Testis (tissue), 3 donors: Measurements from ENCODE around the gene MAP2K5. TPM values are rescaled to one million over a fixed set of nuclear protein-coding genes. Genes with fewer than 3 reads are reported as not detected.
A peak's percentile ranks its signal among the peaks of the same experiment; 100 is the strongest.

Experiments
- DNase-seq: peaks from one replicate; pipeline ENCODE4 v3.0.0-alpha.2; 2019
- H3K27ac ChIP-seq, 2 donors: fragments of 200-600 bp; sonication (generic); one replicate each; pipeline ENCODE4 v1.5.1; 2019
- H3K27me3 ChIP-seq: fragments of 200-600 bp; sonication (generic); one replicate; pipeline ENCODE4 v1.5.1; 2019
- H3K36me3 ChIP-seq: fragments of 200-600 bp; sonication (generic); one replicate; pipeline ENCODE4 v1.5.1; 2017; ENCODE audit warnings: low read depth; ENCODE audit errors: missing control alignments
- H3K4me1 ChIP-seq: fragments of 200-600 bp; sonication (generic); one replicate; pipeline ENCODE4 v1.5.1; 2019
- H3K4me3 ChIP-seq, 2 donors: fragments of 200-600 bp; sonication (generic); one replicate each; pipeline ENCODE4 v1.5.1; 2017 to 2019
- H3K9me3 ChIP-seq: fragments of 200-600 bp; sonication (generic); one replicate; pipeline ENCODE4 v1.5.1; 2017
- CTCF ChIP-seq, 3 experiments: fragments of 450-650 bp in 2 of 3; fragments of 200-600 bp in 1 of 3; sonication (generic) in 1 of 3; IDR thresholded peaks; one replicate each; pipeline ENCODE4 v1.5.1; 2016 to 2019; ENCODE audit warnings: antibody characterized with exemption in 3 of 3, mild to moderate bottlenecking in 2 of 3, moderate library complexity in 1 of 3
- POLR2A ChIP-seq: fragments of 450-650 bp; IDR thresholded peaks from one replicate; pipeline ENCODE4 v1.6.1; 2017; ENCODE audit warnings: antibody characterized with exemption, mild to moderate bottlenecking, moderate library complexity
- WGBS, 2 donors: methylation state at CpG; one replicate each; pipeline ENCODE4 v1.1.5; 2018; 5-methylcytosine and 5-hydroxymethylcytosine counted together
- intact Hi-C: fragments of 100-400 bp; cut with DNase I; formaldehyde crosslinking; loops from one replicate; pipeline ENCODE4 v1.15.1; 2023; ENCODE audit warnings: low total_unique reads
- polyA plus RNA-seq: library from polyadenylated mRNA; stranded (reverse); fragments of 350-450 nt; fragmentation: Illumina TruSeq; extraction: RNeasy Lipid Tissue Mini Kit (QIAGEN cat#74804); gene quantifications from one replicate; pipeline ENCODE4 v1.2.3, GENCODE V29; 2014; ENCODE audit warnings: low read depth, low replicate concordance; ENCODE audit not compliant: insufficient read depth
- total RNA-seq, 2 donors: library from RNA; depleted of rRNA; stranded (reverse); fragments of >200 nt; gene quantifications; one replicate each; pipeline ENCODE4 v1.2.3, GENCODE V29; 2016

The MAP2K5 gene
- total and polyA plus RNA-seq, 3 donors from 2014 or later: 28.0 to 34.3 (median 31.2) TPM

DNA sequence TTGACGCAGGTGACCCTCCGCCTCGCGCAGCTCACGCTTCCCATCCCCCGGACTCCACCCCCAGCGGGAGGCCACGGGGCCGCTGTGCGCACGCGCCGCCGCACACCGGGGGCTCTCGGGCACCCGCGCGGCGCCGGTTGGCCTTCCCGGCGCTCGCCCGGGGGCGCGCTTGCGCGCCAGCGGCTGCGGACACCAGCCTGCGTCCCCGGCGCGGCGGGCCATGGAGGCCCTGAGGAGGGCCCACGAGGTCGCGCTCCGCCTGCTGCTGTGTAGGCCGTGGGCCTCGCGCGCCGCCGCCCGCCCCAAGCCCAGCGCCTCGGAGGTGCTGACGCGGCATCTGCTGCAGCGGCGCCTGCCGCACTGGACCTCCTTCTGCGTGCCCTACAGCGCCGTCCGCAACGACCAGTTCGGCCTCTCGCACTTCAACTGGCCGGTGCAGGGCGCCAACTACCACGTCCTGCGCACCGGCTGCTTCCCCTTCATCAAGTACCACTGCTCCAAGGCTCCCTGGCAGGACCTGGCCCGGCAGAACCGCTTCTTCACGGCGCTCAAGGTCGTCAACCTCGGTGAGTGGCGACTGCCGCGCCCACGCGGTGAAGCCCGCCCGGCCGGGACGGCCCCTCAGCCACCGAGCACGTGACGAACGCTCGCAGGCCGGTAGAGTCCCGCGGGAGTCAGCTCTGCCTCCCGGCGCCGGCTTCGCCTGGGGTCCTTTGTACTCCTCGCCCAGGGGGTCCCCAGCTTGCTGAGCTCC is 21.3 kb upstream of the MAP2K5 start, which contains the start of gene C15orf61:
Gene C15orf61, plus strand, starts transcription at position 103 of the 754 bp plus-strand sequence. Its CDS starts 118 bp downstream, at position 221.
- no peaks in the 10 kb centered on the region for H3K9me3 ChIP-seq
- no peaks in the 10 kb centered on the region for H3K27me3 ChIP-seq
- intact Hi-C loops: loop anchor here (10.0 kb wide), 1 partner anchor 314 kb away; no protein-coding TSS in a partner anchor
- peak within 1 kb of the TSS; percentile 83 to 88 for H3K4me3 ChIP-seq
- peak within 1 kb of the TSS; percentile 97 to 98 for H3K27ac ChIP-seq
- 0% methylated on average over 30 to 65 of the region's 94 CpGs for whole genome bisulfite sequencing, 2 donors
- DNase-seq: peak; percentile 85
- TF ChIP-seq CTCF (IDR thresholded peaks at IDR 0.05) (no peak), POLR2A (no peak)
- peaks cover 8% of the 10 kb centered on the region for H3K4me1 ChIP-seq
- H3K36me3 ChIP-seq: no peaks in the 10 kb centered on the region

DNA sequence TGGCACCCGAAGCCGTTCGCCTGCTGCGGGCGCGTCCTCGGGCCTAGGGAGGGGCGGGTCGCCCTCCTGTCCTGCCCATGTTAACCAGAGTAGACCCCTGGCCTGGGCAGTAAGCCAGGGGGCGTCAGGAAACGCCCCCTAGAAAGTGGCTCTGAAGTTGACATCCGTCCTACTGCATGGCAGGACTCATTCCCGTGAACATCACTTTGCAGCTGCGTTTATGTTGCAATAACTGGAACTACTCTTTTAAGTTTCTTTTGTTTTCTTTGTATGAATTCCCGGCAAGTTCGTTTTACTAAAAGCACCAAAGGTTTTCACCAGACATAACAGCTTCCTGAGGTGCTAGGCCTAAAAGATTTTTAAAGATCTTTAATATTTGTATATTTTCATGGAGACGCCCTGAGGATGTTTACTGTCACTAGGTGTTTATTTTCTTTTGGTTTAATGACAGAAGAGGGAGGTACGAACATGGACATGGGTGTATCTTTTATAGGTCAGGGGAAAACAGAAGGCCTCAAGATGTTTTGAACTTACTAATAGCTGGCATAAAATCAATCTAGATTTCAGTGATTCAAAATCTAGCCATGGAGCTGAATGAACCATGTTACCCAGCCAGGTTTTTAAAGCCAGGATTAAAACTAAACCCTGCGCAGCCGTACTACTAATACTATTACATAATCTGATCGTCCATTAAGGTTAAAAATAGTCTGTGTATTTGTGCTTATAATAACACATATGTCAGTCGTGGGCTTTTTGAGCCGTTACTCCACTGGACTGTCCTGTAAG is 20.5 kb upstream of the MAP2K5 start:
- no peaks in the 10 kb centered on the region for H3K9me3 ChIP-seq
- H3K27me3 ChIP-seq: no peaks in the 10 kb centered on the region
- H3K4me1 ChIP-seq: peaks cover 8% of the 10 kb centered on the region
- no peaks in the 10 kb centered on the region for H3K36me3 ChIP-seq
- intact Hi-C loops: loop anchor here (10.0 kb wide), 1 partner anchor 313 kb away; no protein-coding TSS in a partner anchor
- TF ChIP-seq CTCF (IDR thresholded peaks at IDR 0.05): no peak
- TF ChIP-seq POLR2A: no peak
- peak overlapping the region; percentile 97 to 98 for H3K27ac ChIP-seq
- DNase-seq: no peak
- H3K4me3 ChIP-seq: peak overlapping the region; percentile 83 to 88
- WGBS, 2 donors: 0% methylated on average over 14 to 23 of the region's 23 CpGs

GRCh38 chr15:67523330-67523729 is 19.2 kb upstream of the MAP2K5 start:
- Histone ChIP-seq H3K27ac (no peak overlapping the region), H3K4me1 (peaks cover 8% of the 10 kb centered on the region), H3K27me3 (no peaks in the 10 kb centered on the region), H3K9me3 (no peaks in the 10 kb centered on the region), H3K36me3 (no peaks in the 10 kb centered on the region), H3K4me3 (no peak overlapping the region)
- intact Hi-C loops: loop anchor here (10.0 kb wide), 1 partner anchor 311 kb away; no protein-coding TSS in a partner anchor
- WGBS, 2 donors: 70 to 82% methylated on average over 1 of the region's 1 CpG
- TF ChIP-seq CTCF (IDR thresholded peaks at IDR 0.05): no peak
- DNase-seq: no peak

- H3K4me3 ChIP-seq: no peak overlapping the region
- H3K27ac ChIP-seq: no peak overlapping the region
- H3K36me3 ChIP-seq: no peaks in the 10 kb centered on the region
- intact Hi-C loops: loop anchor here (10.0 kb wide), 1 partner anchor 311 kb away; no protein-coding TSS in a partner anchor
- TF ChIP-seq POLR2A: no peak
- TF ChIP-seq CTCF (IDR thresholded peaks at IDR 0.05): no peak
- H3K27me3 ChIP-seq: no peaks in the 10 kb centered on the region
- no peak for DNase-seq
- H3K9me3 ChIP-seq: no peaks in the 10 kb centered on the region
- H3K4me1 ChIP-seq: peaks cover 8% of the 10 kb centered on the region
These were observed 18.3 kb upstream of the MAP2K5 start for GRCh38 chr15:67524235-67524634.
